Endothelial cell (in vitro differentiated cells): ENCODE measurements around the gene XXYLT1. TPM values are rescaled to one million over a fixed set of nuclear protein-coding genes. Genes with fewer than 3 reads are reported as not detected.

ENCODE experiments used
- DNase-seq: peaks from one replicate; pipeline ENCODE4 v3.0.0; 2021; ENCODE audit warnings: low spot score
- H3K27ac Mint-ChIP-seq: one replicate; pipeline ENCODE4 v1.8.0; 2021; ENCODE audit warnings: mixed read lengths, inconsistent platforms; ENCODE audit not compliant: unreplicated experiment
- H3K27me3 Mint-ChIP-seq: one replicate; pipeline ENCODE4 v1.8.0; 2021; ENCODE audit warnings: mild to moderate bottlenecking, moderate library complexity, mixed read lengths, inconsistent platforms; ENCODE audit not compliant: unreplicated experiment
- H3K36me3 Mint-ChIP-seq: one replicate; pipeline ENCODE4 v1.8.0; 2021; ENCODE audit warnings: mild to moderate bottlenecking, low read depth, mixed read lengths, inconsistent platforms; ENCODE audit not compliant: unreplicated experiment
- H3K4me1 Mint-ChIP-seq: one replicate; pipeline ENCODE4 v1.8.0; 2021; ENCODE audit warnings: mild to moderate bottlenecking, mixed read lengths, inconsistent platforms; ENCODE audit not compliant: unreplicated experiment
- H3K4me3 Mint-ChIP-seq: one replicate; pipeline ENCODE4 v1.8.0; 2021; ENCODE audit warnings: mild to moderate bottlenecking, mixed read lengths, inconsistent platforms; ENCODE audit not compliant: unreplicated experiment
- H3K9me3 Mint-ChIP-seq: one replicate; pipeline ENCODE4 v1.8.0; 2021; ENCODE audit warnings: mixed read lengths, inconsistent platforms; ENCODE audit not compliant: unreplicated experiment
- total RNA-seq: library from RNA; stranded (reverse); fragmentation: NEBNext Ultra II Directional; extraction: Animal tissue kit (Norgen Biotek cat#: 25700); gene quantifications from one replicate; pipeline ENCODE4 v1.2.1, GENCODE V29; 2021; ENCODE audit not compliant: unreplicated experiment
- TF ChIP-seq, protein P1 (sequence below): fragments of 200-600 bp; sonication (generic); IDR thresholded peaks from one replicate; pipeline ENCODE4 v1.5.0; 2021; ENCODE audit warnings: antibody characterized with exemption; ENCODE audit not compliant: unreplicated experiment

Gene XXYLT1
- total RNA-seq, 1 donor from 2014 or later, result 25.0 TPM

DNA sequence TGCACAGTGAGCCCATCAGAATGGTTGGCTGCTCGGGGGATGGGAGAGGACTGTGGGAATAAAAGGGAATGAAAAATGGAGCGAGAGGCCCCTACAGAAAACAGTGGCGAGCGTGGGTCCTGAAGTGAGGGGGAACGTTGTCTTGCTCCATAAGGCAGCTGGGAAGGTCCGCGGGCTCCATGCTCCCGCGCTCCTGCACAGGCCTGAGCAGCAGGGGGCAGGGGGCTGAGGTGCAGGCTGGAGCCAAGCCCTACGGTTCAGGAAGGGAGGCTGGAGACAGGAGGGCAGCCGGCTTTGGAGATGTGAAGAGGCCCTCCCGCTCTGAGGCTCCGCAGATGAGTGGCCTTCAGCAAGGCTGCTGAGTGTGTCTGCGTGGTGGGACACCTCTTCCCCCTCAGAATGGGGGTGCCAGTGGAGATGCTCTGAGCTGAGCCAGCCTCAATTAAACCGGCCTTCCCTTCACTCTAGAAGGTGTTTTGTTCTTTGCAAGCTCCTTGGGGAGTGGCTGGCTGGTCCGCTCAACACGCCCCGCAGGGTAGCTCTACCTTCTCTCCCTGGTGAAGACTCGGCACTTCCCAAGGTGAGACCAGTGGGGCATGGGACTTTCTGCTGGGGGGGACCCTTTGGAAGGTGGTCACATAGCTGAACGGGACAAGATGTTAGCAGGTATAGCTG is 208.0 kb downstream of the XXYLT1 start:
- Mint-ChIP-seq H3K4me3 (no peak overlapping the region), H3K27me3 (peaks cover 11% of the 10 kb centered on the region), H3K27ac (no peak overlapping the region), H3K36me3 (peaks cover 19% of the 10 kb centered on the region), H3K9me3 (no peaks in the 10 kb centered on the region), H3K4me1 (peaks cover 5% of the 10 kb centered on the region)
- TF ChIP-seq, protein P1, sequence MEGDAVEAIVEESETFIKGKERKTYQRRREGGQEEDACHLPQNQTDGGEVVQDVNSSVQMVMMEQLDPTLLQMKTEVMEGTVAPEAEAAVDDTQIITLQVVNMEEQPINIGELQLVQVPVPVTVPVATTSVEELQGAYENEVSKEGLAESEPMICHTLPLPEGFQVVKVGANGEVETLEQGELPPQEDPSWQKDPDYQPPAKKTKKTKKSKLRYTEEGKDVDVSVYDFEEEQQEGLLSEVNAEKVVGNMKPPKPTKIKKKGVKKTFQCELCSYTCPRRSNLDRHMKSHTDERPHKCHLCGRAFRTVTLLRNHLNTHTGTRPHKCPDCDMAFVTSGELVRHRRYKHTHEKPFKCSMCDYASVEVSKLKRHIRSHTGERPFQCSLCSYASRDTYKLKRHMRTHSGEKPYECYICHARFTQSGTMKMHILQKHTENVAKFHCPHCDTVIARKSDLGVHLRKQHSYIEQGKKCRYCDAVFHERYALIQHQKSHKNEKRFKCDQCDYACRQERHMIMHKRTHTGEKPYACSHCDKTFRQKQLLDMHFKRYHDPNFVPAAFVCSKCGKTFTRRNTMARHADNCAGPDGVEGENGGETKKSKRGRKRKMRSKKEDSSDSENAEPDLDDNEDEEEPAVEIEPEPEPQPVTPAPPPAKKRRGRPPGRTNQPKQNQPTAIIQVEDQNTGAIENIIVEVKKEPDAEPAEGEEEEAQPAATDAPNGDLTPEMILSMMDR, result no peak
- no peak for DNase-seq

DNA sequence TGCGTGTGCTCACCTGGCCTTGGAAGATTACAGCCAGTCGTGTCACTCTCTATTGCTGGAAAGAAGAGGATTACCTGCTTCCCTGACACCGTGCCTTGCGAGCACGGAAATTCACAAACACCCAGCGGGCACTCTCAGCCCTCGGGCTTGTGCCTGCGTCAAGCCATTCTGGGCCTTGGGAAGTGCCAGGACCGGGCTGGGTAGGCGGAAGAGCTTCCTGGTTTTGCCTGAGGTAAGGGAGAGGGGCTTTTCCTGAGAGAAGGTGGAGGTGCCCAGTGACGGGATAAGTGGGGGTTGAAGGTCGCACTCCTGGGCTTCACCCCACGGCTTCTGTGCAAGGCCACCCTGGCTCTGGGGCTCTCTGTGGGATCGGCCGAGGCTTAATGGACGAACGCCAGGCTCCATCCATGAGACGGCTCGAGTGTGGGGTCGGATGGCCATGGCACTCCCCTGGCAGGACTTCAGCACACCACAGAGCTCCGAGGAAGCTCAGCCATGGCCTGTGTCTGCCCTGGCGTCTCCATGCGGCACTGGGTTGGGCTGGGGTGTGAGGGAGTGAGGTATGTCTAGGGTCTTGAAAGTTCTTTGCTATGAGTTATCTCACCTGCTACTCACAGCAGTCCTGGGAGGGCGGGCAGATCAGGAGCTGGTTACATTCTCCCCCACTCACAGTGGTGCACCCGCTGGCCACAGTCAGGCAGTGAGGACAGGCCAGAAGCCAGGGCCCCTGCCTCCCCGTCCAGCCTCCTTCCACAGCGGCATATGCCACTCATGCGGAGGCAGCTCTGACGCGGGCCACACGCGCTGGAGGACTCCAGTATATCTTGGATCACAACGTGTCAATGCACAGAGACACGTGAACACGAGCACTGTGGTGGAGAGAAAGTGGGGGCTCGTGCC is 209.0 kb downstream of the XXYLT1 start:
- TF ChIP-seq, protein P1, result no peak
- peaks cover 14% of the 10 kb centered on the region for H3K36me3 Mint-ChIP-seq
- H3K27ac Mint-ChIP-seq, result no peak overlapping the region
- peaks cover 15% of the 10 kb centered on the region for H3K27me3 Mint-ChIP-seq
- H3K4me3 Mint-ChIP-seq, result no peak overlapping the region
- H3K9me3 Mint-ChIP-seq, result no peaks in the 10 kb centered on the region
- H3K4me1 Mint-ChIP-seq, result peaks cover 5% of the 10 kb centered on the region
- no peak for DNase-seq

DNA sequence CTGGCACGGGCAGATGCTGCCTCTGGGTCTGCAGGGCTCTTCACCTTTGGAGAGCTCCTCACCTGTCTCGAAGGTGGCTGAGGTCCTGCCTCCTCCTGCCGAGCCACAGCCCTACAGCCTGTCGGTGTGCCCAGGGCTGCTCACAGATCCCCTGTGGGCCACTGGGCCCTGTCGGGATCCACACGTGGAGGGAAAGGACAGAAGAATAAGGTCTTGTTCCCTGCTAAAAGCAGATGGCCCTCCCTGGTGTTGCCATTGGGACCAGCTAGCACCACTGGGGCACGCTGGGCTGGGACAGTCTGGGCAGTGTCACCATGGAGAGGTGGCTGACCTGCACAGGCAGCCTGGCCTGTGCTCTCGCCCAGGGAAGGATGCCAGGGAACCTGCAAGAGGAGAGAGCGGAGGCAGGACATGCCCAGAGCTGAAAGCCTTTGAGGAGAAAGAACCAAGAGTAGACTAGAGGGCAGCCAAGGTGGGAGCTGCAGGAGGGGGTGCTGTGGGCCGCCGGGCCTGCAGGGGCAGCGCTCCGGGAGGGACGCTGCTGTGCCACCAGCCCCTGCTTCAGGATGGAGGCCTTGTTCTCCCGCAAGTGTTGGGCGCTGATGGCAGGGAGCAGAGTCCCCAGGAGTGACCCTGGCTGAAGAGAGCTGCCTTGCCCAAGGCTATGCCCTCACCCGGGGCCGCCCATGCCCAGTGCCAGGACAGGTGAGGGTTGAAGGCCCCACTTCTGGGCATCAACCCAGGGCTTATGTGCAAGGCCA is 210.2 kb downstream of the XXYLT1 start:
- TF ChIP-seq, protein P1, result no peak
- Mint-ChIP-seq H3K4me1 (peaks cover 5% of the 10 kb centered on the region), H3K36me3 (peaks cover 6% of the 10 kb centered on the region), H3K27ac (no peak overlapping the region), H3K4me3 (no peak overlapping the region), H3K27me3 (peaks cover 15% of the 10 kb centered on the region), H3K9me3 (no peaks in the 10 kb centered on the region)
- DNase-seq, result no peak

- TF ChIP-seq, protein P1, result no peak
- H3K9me3 Mint-ChIP-seq, result no peaks in the 10 kb centered on the region
- H3K27me3 Mint-ChIP-seq, result peaks cover 15% of the 10 kb centered on the region
- H3K4me3 Mint-ChIP-seq, result no peak overlapping the region
- peaks cover 11% of the 10 kb centered on the region for H3K4me1 Mint-ChIP-seq
- DNase-seq, result no peak
- peaks cover 6% of the 10 kb centered on the region for H3K36me3 Mint-ChIP-seq
- no peak overlapping the region for H3K27ac Mint-ChIP-seq
These were observed 210.8 kb downstream of the XXYLT1 start for GRCh38 chr3:195060217-195060481.
